RWPE2 (cell line): ENCODE results near the gene RNF214.

Experiments used
- ATAC-seq: fragments of 200-7000 bp; cut with Tn5 transposase; 3 replicates; pipeline ENCODE4 v1.9.1; 2021; ENCODE audit warnings: low read depth
- DNase-seq: peaks from one replicate; pipeline ENCODE4 v3.0.0-alpha.2; 2020; ENCODE audit warnings: low spot score
- H3K27ac ChIP-seq: fragments of 450-650 bp; 2 replicates; pipeline ENCODE4 v1.5.1; 2017; ENCODE audit warnings: mild to moderate bottlenecking; ENCODE audit not compliant: poor library complexity, severe bottlenecking
- H3K27me3 ChIP-seq: fragments of 250-450 bp; sonication (Bioruptor Pico); 2 replicates; pipeline ENCODE4 v1.5.1; 2021; ENCODE audit warnings: mild to moderate bottlenecking, moderate library complexity; ENCODE audit not compliant: insufficient read depth, poor library complexity, severe bottlenecking
- H3K36me3 ChIP-seq: fragments of 250-450 bp; sonication (Bioruptor Pico); 2 replicates; pipeline ENCODE4 v1.5.1; 2020; ENCODE audit warnings: low read depth, mild to moderate bottlenecking, moderate library complexity
- H3K4me1 ChIP-seq: fragments of 250-450 bp; sonication (Bioruptor Pico); 2 replicates; pipeline ENCODE4 v1.5.1; 2021; ENCODE audit warnings: mild to moderate bottlenecking, moderate library complexity; ENCODE audit not compliant: insufficient read depth, poor library complexity, severe bottlenecking
- H3K4me3 ChIP-seq: fragments of 250-450 bp; sonication (Bioruptor Pico); 2 replicates; pipeline ENCODE4 v1.5.1; 2021; ENCODE audit warnings: mild to moderate bottlenecking, moderate library complexity; ENCODE audit not compliant: severe bottlenecking
- H3K9me3 ChIP-seq: fragments of 250-450 bp; sonication (Bioruptor Pico); 2 replicates; pipeline ENCODE4 v1.5.1; 2021; ENCODE audit warnings: mild to moderate bottlenecking, moderate library complexity; ENCODE audit not compliant: severe bottlenecking
- TF ChIP-seq, protein P1 (sequence below): fragments of 450-650 bp; IDR thresholded peaks from one replicate; pipeline ENCODE4 v1.5.1; 2017; ENCODE audit warnings: mild to moderate bottlenecking, moderate library complexity; ENCODE audit not compliant: poor library complexity, severe bottlenecking

Gene RNF214

DNA sequence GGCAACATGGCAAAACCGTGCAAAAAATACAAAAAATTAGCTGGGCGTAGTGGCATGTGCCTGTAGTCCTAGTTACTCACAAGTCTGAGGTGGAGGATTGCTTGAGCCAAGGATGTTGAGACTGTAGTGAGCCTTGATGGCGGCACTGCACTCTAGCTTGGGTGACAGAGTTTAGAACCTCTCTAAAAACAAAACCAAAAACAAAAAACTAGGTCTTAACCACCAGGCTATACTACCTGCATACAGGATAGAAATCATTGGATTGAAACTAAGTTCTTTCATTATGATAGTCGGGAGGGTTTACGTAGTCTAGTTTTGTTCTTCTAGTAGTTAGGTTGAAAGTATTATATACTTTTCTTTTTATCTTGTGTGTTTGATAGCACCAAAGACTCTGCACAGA lies 5.8 kb downstream of the RNF214 start:
- H3K4me3 ChIP-seq = no peak overlapping the region
- no peak for ATAC-seq
- no peak overlapping the region for H3K27ac ChIP-seq
- no peak for DNase-seq
- H3K9me3 ChIP-seq = no peaks in the 10 kb centered on the region
- TF ChIP-seq, protein P1, sequence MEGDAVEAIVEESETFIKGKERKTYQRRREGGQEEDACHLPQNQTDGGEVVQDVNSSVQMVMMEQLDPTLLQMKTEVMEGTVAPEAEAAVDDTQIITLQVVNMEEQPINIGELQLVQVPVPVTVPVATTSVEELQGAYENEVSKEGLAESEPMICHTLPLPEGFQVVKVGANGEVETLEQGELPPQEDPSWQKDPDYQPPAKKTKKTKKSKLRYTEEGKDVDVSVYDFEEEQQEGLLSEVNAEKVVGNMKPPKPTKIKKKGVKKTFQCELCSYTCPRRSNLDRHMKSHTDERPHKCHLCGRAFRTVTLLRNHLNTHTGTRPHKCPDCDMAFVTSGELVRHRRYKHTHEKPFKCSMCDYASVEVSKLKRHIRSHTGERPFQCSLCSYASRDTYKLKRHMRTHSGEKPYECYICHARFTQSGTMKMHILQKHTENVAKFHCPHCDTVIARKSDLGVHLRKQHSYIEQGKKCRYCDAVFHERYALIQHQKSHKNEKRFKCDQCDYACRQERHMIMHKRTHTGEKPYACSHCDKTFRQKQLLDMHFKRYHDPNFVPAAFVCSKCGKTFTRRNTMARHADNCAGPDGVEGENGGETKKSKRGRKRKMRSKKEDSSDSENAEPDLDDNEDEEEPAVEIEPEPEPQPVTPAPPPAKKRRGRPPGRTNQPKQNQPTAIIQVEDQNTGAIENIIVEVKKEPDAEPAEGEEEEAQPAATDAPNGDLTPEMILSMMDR = no peak
- H3K36me3 ChIP-seq = peaks cover 62% of the 10 kb centered on the region
- H3K27me3 ChIP-seq = no peaks in the 10 kb centered on the region
- H3K4me1 ChIP-seq = peaks cover 3% of the 10 kb centered on the region

DNA sequence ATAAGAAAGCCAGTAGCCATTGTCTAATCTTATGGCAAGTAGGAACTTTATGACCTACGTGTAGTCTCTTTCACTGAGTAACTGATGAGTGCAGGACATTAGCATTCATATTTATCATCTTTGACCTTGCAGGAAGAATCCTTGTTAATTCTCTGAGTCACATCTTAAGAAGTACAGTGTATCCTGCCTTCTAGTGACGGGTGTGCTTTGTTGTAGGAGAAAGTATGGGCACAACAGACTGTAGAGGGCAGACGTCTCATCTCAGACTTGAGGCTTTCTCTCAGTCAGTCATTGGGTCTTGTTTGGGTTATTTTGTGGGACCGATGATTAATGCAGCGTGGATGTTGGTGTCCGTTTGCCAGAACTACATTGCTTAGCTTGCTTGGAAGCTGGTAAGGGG lies 6.8 kb downstream of the RNF214 start:
- Histone ChIP-seq H3K27me3 (no peaks in the 10 kb centered on the region), H3K4me3 (no peak overlapping the region), H3K27ac (peak overlapping the region; percentile 44), H3K36me3 (peaks cover 72% of the 10 kb centered on the region), H3K4me1 (peaks cover 3% of the 10 kb centered on the region), H3K9me3 (no peaks in the 10 kb centered on the region)
- ATAC-seq (peak; percentile 96), DNase-seq (no peak)
- TF ChIP-seq, protein P1 = peak; percentile 57

DNA sequence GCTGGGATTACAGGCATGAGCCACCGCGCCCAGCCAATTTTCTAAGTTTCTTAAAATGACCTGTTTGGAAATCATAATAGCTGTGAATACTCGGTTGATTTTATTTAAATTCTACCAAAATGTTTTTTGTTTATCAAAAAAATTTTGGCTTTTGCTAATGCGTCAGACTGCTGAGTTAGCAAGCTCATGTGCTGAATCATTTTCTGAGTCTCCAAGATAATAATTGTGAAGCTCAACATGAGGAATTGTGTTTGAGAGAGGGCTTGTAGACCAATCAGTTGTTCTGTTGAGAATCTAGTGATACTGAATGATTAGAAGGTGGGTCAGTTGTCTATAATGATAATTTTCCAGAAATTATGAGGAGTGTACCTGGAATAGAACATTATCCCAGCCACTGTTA lies 15.9 kb downstream of the RNF214 start:
- Histone ChIP-seq H3K4me1 (no peaks in the 10 kb centered on the region), H3K4me3 (no peak overlapping the region), H3K27me3 (no peaks in the 10 kb centered on the region), H3K36me3 (peaks cover 73% of the 10 kb centered on the region), H3K27ac (no peak overlapping the region), H3K9me3 (no peaks in the 10 kb centered on the region)
- TF ChIP-seq, protein P1 = no peak
- ATAC-seq (no peak), DNase-seq (no peak)

DNA sequence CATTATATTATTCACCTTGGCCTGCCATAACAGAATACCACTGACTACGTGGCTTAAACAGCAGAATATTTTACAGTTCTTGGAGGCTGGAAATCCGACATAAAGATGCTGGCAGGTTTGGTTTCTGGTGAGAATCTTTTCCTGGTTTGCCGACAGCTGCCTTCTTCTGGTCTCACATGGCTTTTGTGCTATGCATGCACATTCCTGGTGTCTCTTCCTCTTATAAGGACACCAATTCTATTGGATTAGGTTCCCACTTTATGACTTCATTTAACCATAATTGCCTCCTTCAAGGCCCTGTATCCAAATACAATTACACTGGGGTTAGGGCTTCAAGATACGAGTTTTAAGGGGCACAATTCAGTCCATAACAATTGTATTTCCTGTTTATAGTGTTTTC lies 17.1 kb downstream of the RNF214 start:
- Histone ChIP-seq H3K36me3 (peaks cover 66% of the 10 kb centered on the region), H3K4me1 (no peaks in the 10 kb centered on the region), H3K27ac (no peak overlapping the region), H3K27me3 (no peaks in the 10 kb centered on the region), H3K4me3 (no peak overlapping the region), H3K9me3 (no peaks in the 10 kb centered on the region)
- no peak for ATAC-seq
- no peak for DNase-seq
- TF ChIP-seq, protein P1 = no peak

DNA sequence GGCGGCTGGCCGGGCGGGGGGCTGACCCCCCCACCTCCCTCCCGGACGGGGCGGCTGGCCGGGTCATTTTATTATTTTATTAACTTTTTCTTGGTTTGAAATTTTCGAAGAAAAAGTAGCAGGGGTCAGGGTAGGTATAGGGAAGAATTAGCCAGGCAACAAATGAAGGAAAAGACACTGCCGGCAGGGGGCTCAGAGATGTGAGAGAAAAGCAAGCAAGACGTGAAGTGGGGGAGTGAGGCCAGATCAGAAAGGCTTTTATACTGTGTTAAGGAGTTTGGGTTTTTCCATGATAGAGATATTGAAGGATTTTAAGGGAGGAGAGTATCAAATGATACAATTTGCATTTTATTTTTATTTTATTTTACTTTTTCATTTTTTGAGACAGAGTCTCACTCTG lies 19.0 kb downstream of the RNF214 start:
- Histone ChIP-seq H3K27me3 (no peaks in the 10 kb centered on the region), H3K4me1 (no peaks in the 10 kb centered on the region), H3K36me3 (peaks cover 48% of the 10 kb centered on the region), H3K27ac (no peak overlapping the region), H3K4me3 (no peak overlapping the region), H3K9me3 (no peaks in the 10 kb centered on the region)
- DNase-seq (no peak), ATAC-seq (no peak)
- TF ChIP-seq, protein P1 = no peak
